Tibial nerve (tissue), 4 donors: ENCODE results near the gene RHOBTB3. TPM values are rescaled to one million over a fixed set of nuclear protein-coding genes. Genes with fewer than 3 reads are reported as not detected.
A peak's percentile ranks its signal among the peaks of the same experiment; 100 is the strongest.

ENCODE experiments used
- DNase-seq, 2 donors: peaks; one replicate each; pipeline ENCODE4 v3.0.0-alpha.2; 2019; ENCODE audit warnings: low spot score in 2 of 2
- H3K27ac ChIP-seq, 4 donors: fragments of 200-600 bp; sonication (generic) in 3 of 4; one replicate each; pipeline ENCODE4 v1.5.1; 2017 to 2019; ENCODE audit warnings: mild to moderate bottlenecking in 1 of 4
- H3K27me3 ChIP-seq, 2 donors: fragments of 200-600 bp; sonication (generic) in 1 of 2; one replicate each; pipeline versions ENCODE4 v1.5.1 to v1.6.0; 2017 to 2019
- H3K36me3 ChIP-seq, 3 donors: fragments of 200-600 bp; sonication (generic); one replicate each; pipeline ENCODE4 v1.5.1; 2018 to 2019
- H3K4me1 ChIP-seq, 4 donors: fragments of 200-600 bp; sonication (generic) in 3 of 4; one replicate each; pipeline ENCODE4 v1.5.1; 2017 to 2019
- H3K4me3 ChIP-seq, 4 donors: fragments of 200-600 bp; sonication (generic) in 3 of 4; one replicate each; pipeline ENCODE4 v1.5.1; 2017 to 2019; ENCODE audit warnings: mild to moderate bottlenecking in 1 of 4, moderate library complexity in 1 of 4
- H3K9me3 ChIP-seq, 4 donors: fragments of 200-600 bp; sonication (generic) in 3 of 4; one replicate each; pipeline ENCODE4 v1.5.1; 2017 to 2019
- CTCF ChIP-seq, 5 experiments: fragments of 200-600 bp in 3 of 5; fragments of 450-650 bp in 2 of 5; sonication (generic) in 3 of 5; IDR thresholded peaks; one replicate each; pipeline ENCODE4 v1.5.1; 2016 to 2019; ENCODE audit warnings: antibody characterized with exemption in 5 of 5, mild to moderate bottlenecking in 3 of 5, moderate library complexity in 2 of 5
- EP300 ChIP-seq, 2 donors: sonication (generic); formaldehyde crosslinking; IDR thresholded peaks; one replicate each; pipeline ENCODE4 v1.6.1; 2017; ENCODE audit warnings: antibody characterized with exemption in 2 of 2, mild to moderate bottlenecking in 1 of 2
- POLR2A ChIP-seq, 2 donors: fragments of 450-650 bp; IDR thresholded peaks; one replicate each; pipeline ENCODE4 v1.6.1; 2017; ENCODE audit warnings: antibody characterized with exemption in 2 of 2, mild to moderate bottlenecking in 2 of 2, moderate library complexity in 2 of 2
- WGBS, 2 donors: methylation state at CpG; one replicate each; pipeline ENCODE4 v1.1.5; 2018; 5-methylcytosine and 5-hydroxymethylcytosine counted together
- total RNA-seq, 4 donors: library from RNA; depleted of rRNA; stranded (reverse); fragments of >200 nt; gene quantifications; one replicate each; pipeline ENCODE4 v1.1.0, GENCODE V29; 2016

RHOBTB3 gene
- total RNA-seq, 4 donors from 2014 or later, result 130 to 219 (median 195) TPM

- H3K4me1 ChIP-seq, result peaks cover 0 to 31% (median 15%) of the 10 kb centered on the region in 4 donors
- no peak overlapping the region for H3K4me3 ChIP-seq
- H3K9me3 ChIP-seq, result no peaks in the 10 kb centered on the region
- H3K27me3 ChIP-seq, result no peaks in the 10 kb centered on the region
- 89 to 95% methylated on average over 2 of the region's 2 CpGs for WGBS, 2 donors
- no peaks in the 10 kb centered on the region for H3K36me3 ChIP-seq
- TF ChIP-seq POLR2A (IDR thresholded peaks at IDR 0.05), result no peak
- TF ChIP-seq CTCF (IDR thresholded peaks at IDR 0.05), result no peak
- TF ChIP-seq EP300 (IDR thresholded peaks at IDR 0.05), result no peak
- DNase-seq, result no peak
- H3K27ac ChIP-seq, result no peak overlapping the region
Measured at GRCh38 chr5:95717439-95717838, 13.7 kb upstream of the RHOBTB3 start.

GRCh38 chr5:95718203-95718602, 12.9 kb upstream of the RHOBTB3 start:
- Histone ChIP-seq H3K36me3 (no peaks in the 10 kb centered on the region), H3K4me1 (peaks cover 0 to 36% (median 15%) of the 10 kb centered on the region in 4 donors), H3K4me3 (no peak overlapping the region), H3K9me3 (no peaks in the 10 kb centered on the region), H3K27me3 (no peaks in the 10 kb centered on the region), H3K27ac (no peak overlapping the region)
- no peak for DNase-seq
- TF ChIP-seq CTCF (IDR thresholded peaks at IDR 0.05), result no peak
- no peak for TF ChIP-seq EP300 (IDR thresholded peaks at IDR 0.05)
- TF ChIP-seq POLR2A (IDR thresholded peaks at IDR 0.05), result no peak
- WGBS, 2 donors, result 83 to 84% methylated on average over 2 of the region's 2 CpGs

- Histone ChIP-seq H3K4me3 (no peak overlapping the region), H3K4me1 (peaks cover 0 to 41% (median 15%) of the 10 kb centered on the region in 4 donors), H3K27ac (no peak overlapping the region), H3K36me3 (no peaks in the 10 kb centered on the region), H3K9me3 (no peaks in the 10 kb centered on the region), H3K27me3 (no peaks in the 10 kb centered on the region)
- 85 to 90% methylated on average over 2 of the region's 2 CpGs for WGBS, 2 donors
- TF ChIP-seq CTCF (IDR thresholded peaks at IDR 0.05), result no peak
- no peak for TF ChIP-seq EP300 (IDR thresholded peaks at IDR 0.05)
- TF ChIP-seq POLR2A (IDR thresholded peaks at IDR 0.05), result no peak
- no peak for DNase-seq
Measured at GRCh38 chr5:95718738-95719137, 12.4 kb upstream of the RHOBTB3 start.

DNA sequence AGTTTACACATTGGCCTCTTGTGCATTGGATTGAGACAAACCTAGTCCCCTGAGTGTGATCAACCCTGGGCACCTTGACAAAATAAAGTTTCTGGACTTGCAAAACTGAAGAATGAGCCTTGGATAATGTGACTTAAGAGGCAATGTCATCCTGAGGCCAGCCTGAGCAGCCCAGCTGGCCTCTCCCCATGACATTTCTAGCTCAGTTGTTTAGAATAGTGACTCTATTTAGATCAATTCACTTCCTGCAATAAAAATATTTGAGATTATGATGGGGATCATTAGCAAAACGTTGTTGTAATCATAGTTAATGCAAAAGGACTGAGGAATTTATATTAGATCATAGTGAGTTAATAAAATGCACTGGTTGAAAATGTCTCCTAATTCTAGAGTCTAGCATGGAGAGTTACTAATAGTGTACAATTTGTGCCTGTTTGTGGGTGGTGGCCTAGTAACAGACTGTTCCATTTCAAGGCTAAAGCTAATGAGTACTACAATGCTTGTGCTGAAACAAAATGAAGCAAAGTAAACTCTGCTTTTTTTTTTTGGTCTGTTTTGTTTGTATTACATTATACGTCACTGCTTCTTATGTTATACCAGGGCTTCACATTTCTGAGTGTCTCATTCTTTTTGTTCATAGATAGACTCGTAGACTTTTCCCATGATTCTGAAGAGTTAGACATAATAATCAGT, 10.9 kb upstream of the RHOBTB3 start:
- Histone ChIP-seq H3K4me3 (no peak overlapping the region), H3K36me3 (no peaks in the 10 kb centered on the region), H3K27ac (peak overlapping the region in 3 of 4 donors; percentile 48 to 82 (median 76)), H3K27me3 (no peaks in the 10 kb centered on the region), H3K4me1 (peaks cover 0 to 45% (median 15%) of the 10 kb centered on the region in 4 donors), H3K9me3 (no peaks in the 10 kb centered on the region)
- 32 to 40% methylated on average over 3 of the region's 3 CpGs for WGBS, 2 donors
- peak in 1 of 2 donors; percentile 50 for TF ChIP-seq EP300 (IDR thresholded peaks at IDR 0.05)
- TF ChIP-seq CTCF (IDR thresholded peaks at IDR 0.05), result no peak
- TF ChIP-seq POLR2A (IDR thresholded peaks at IDR 0.05), result no peak
- peak in 1 of 2 donors; percentile 41 for DNase-seq

DNA sequence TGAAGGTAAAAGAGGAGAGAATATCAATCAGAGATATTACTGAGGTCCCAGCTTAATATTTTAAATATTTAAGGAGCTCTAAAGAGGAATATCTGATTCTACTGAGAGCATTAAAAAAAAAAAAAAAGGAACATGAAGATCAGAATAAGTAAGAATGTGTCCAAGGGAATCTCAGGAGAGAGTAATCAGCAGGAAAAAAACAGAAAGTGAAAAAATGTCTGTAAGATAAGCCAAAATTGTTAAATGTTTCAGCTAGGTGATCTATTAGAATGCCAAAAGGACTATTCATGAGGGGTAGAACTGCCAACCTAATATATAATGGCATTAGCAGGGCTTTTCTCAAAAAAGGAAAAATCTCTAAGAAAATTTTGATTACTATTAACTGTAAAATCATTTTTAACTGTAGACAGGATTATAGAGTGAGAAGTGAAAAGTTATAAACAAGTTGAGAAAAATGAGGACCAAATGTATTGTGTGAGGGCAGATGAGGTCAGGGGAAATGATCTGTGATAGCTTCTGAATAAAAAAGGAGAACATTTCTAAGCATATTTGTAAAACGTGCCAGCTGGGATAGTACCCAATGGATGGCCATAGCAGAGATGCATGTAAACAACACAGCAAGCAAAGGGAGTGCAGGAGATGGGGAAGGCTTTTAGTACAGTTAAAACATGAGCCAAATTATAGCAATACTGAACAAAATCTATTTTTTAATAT, 9.4 kb upstream of the RHOBTB3 start:
- no peaks in the 10 kb centered on the region for H3K36me3 ChIP-seq
- TF ChIP-seq EP300 (IDR thresholded peaks at IDR 0.05), result no peak
- TF ChIP-seq CTCF (IDR thresholded peaks at IDR 0.05), result no peak
- no peak for TF ChIP-seq POLR2A (IDR thresholded peaks at IDR 0.05)
- WGBS, 2 donors, result 23 to 26% methylated on average over 1 of the region's 1 CpG
- peak overlapping the region in 2 of 4 donors; percentile 76 to 82 for H3K27ac ChIP-seq
- H3K4me1 ChIP-seq, result peaks cover 0 to 60% (median 19%) of the 10 kb centered on the region in 4 donors
- H3K27me3 ChIP-seq, result no peaks in the 10 kb centered on the region
- no peak for DNase-seq
- no peak overlapping the region for H3K4me3 ChIP-seq
- no peaks in the 10 kb centered on the region for H3K9me3 ChIP-seq
